Progenitor cell of endocrine pancreas (in vitro differentiated cells): Measurements from ENCODE around the gene EXOG. TPM values are rescaled to one million over a fixed set of nuclear protein-coding genes. Genes with fewer than 3 reads are reported as not detected.

Experiments used
- DNase-seq: peaks from one replicate; pipeline ENCODE4 v3.0.0; 2021; ENCODE audit warnings: low spot score; ENCODE audit not compliant: unreplicated experiment
- H3K27ac Mint-ChIP-seq: 2 replicates; pipeline ENCODE4 v1.8.0; 2021; ENCODE audit warnings: mild to moderate bottlenecking, moderate library complexity, mixed read lengths
- H3K27me3 Mint-ChIP-seq: 2 replicates; pipeline ENCODE4 v1.8.0; 2021; ENCODE audit warnings: mixed read lengths
- H3K36me3 Mint-ChIP-seq: 2 replicates; pipeline ENCODE4 v1.8.0; 2022; ENCODE audit warnings: mixed read lengths; ENCODE audit not compliant: insufficient read depth
- H3K4me1 Mint-ChIP-seq: 2 replicates; pipeline ENCODE4 v1.8.0; 2021; ENCODE audit warnings: low read depth, mixed read lengths
- H3K4me3 Mint-ChIP-seq: 2 replicates; pipeline ENCODE4 v1.8.0; 2021; ENCODE audit warnings: low read depth, mild to moderate bottlenecking, moderate library complexity, mixed read lengths
- H3K9me3 Mint-ChIP-seq: 2 replicates; pipeline ENCODE4 v1.8.0; 2021; ENCODE audit warnings: low read depth, mixed read lengths
- CTCF ChIP-seq: fragments of 200-600 bp; sonication (generic); IDR thresholded peaks from one replicate; pipeline ENCODE4 v1.5.0; 2021; ENCODE audit warnings: antibody characterized with exemption, mild to moderate bottlenecking; ENCODE audit not compliant: unreplicated experiment
- total RNA-seq: library from RNA; stranded (reverse); gene quantifications from 2 replicates; pipeline ENCODE4 v1.2.1, GENCODE V29; 2021

EXOG gene
- total RNA-seq, 1 donor from 2014 or later, result 15.2 TPM

GRCh38 chr3:38482951-38483350 lies 13.2 kb upstream of the EXOG start:
- H3K4me1 Mint-ChIP-seq, result no peaks in the 10 kb centered on the region
- no peak for DNase-seq
- no peaks in the 10 kb centered on the region for H3K9me3 Mint-ChIP-seq
- H3K27me3 Mint-ChIP-seq, result no peaks in the 10 kb centered on the region
- H3K4me3 Mint-ChIP-seq, result no peak overlapping the region
- TF ChIP-seq CTCF, result no peak
- peaks cover 27% of the 10 kb centered on the region for H3K36me3 Mint-ChIP-seq
- H3K27ac Mint-ChIP-seq, result no peak overlapping the region

GRCh38 chr3:38487323-38487722 lies 8.8 kb upstream of the EXOG start:
- peaks cover 17% of the 10 kb centered on the region for H3K36me3 Mint-ChIP-seq
- H3K4me3 Mint-ChIP-seq, result no peak overlapping the region
- no peaks in the 10 kb centered on the region for H3K4me1 Mint-ChIP-seq
- H3K27me3 Mint-ChIP-seq, result no peaks in the 10 kb centered on the region
- no peak for DNase-seq
- H3K9me3 Mint-ChIP-seq, result no peaks in the 10 kb centered on the region
- peak overlapping the region; percentile 29 for H3K27ac Mint-ChIP-seq
- TF ChIP-seq CTCF, result no peak

GRCh38 chr3:38488949-38489348 lies 7.2 kb upstream of the EXOG start:
- no peak for DNase-seq
- H3K36me3 Mint-ChIP-seq, result peaks cover 6% of the 10 kb centered on the region
- H3K27ac Mint-ChIP-seq, result no peak overlapping the region
- no peaks in the 10 kb centered on the region for H3K4me1 Mint-ChIP-seq
- TF ChIP-seq CTCF, result no peak
- no peaks in the 10 kb centered on the region for H3K9me3 Mint-ChIP-seq
- H3K27me3 Mint-ChIP-seq, result no peaks in the 10 kb centered on the region
- H3K4me3 Mint-ChIP-seq, result no peak overlapping the region

GRCh38 chr3:38489766-38490165 lies 6.4 kb upstream of the EXOG start:
- Mint-ChIP-seq H3K27me3 (no peaks in the 10 kb centered on the region), H3K36me3 (peaks cover 5% of the 10 kb centered on the region)
- no peak for TF ChIP-seq CTCF

GRCh38 chr3:38490281-38491030 lies 5.7 kb upstream of the EXOG start:
- H3K27ac Mint-ChIP-seq, result peak overlapping the region; percentile 61
- no peak for TF ChIP-seq CTCF
- H3K27me3 Mint-ChIP-seq, result no peaks in the 10 kb centered on the region
- no peak for DNase-seq
- no peaks in the 10 kb centered on the region for H3K36me3 Mint-ChIP-seq
- H3K9me3 Mint-ChIP-seq, result no peaks in the 10 kb centered on the region
- no peaks in the 10 kb centered on the region for H3K4me1 Mint-ChIP-seq
- no peak overlapping the region for H3K4me3 Mint-ChIP-seq

More at GRCh38 chr3:38489766-38490165, 6.4 kb upstream of the EXOG start:
- no peak overlapping the region for H3K4me3 Mint-ChIP-seq
- H3K4me1 Mint-ChIP-seq, result no peaks in the 10 kb centered on the region
- H3K27ac Mint-ChIP-seq, result no peak overlapping the region
- H3K9me3 Mint-ChIP-seq, result no peaks in the 10 kb centered on the region
- DNase-seq, result no peak
